ENCODE measurements around the gene DPYSL3. TPM values are rescaled to one million over a fixed set of nuclear protein-coding genes. Genes with fewer than 3 reads are reported as not detected.

The DPYSL3 gene
- total RNA-seq, 1 donor from 2014 or later: 414 TPM

GRCh38 chr5:147451193-147451592 is 58.7 kb downstream of the DPYSL3 start:
- peak; percentile 39 for DNase-seq (ENCODE audit: low spot score)
- no peak overlapping the region for H3K27ac Mint-ChIP-seq
- no peak overlapping the region for H3K9ac ChIP-seq
- H3K4me3 Mint-ChIP-seq: peak overlapping the region; percentile 97
- H3K79me2 ChIP-seq (ENCODE audit: low read depth): peaks cover 99% of the 10 kb centered on the region
- H3K27ac ChIP-seq: peak overlapping the region; percentile 4
- H3K4me2 ChIP-seq: peak overlapping the region; percentile 89
- H3K9me3 Mint-ChIP-seq: no peaks in the 10 kb centered on the region
- H3K9me3 ChIP-seq (ENCODE audit: low read depth): no peaks in the 10 kb centered on the region
- TF ChIP-seq EZH2phosphoT487 (IDR thresholded peaks at IDR 0.05) (no peak), EZH2 (IDR thresholded peaks at IDR 0.05) (no peak), CTCF (IDR thresholded peaks at IDR 0.05) (no peak)
- peak overlapping the region; percentile 97 for H3K4me3 ChIP-seq
- peaks cover 73% of the 10 kb centered on the region for H3F3A ChIP-seq (ENCODE audit: low read depth)
- no peaks in the 10 kb centered on the region for H3K36me3 ChIP-seq
- no peak overlapping the region for H2AFZ ChIP-seq (replicated peaks)
- H3K36me3 Mint-ChIP-seq: peaks cover 13% of the 10 kb centered on the region
- H3K27me3 ChIP-seq: no peaks in the 10 kb centered on the region
- H4K20me1 ChIP-seq (ENCODE audit: low read depth): peaks cover 69% of the 10 kb centered on the region
- H3K27me3 Mint-ChIP-seq (ENCODE audit: insufficient read depth, low read depth): peaks cover 11% of the 10 kb centered on the region
- H3K4me1 ChIP-seq: peaks cover 72% of the 10 kb centered on the region
- peaks cover 59% of the 10 kb centered on the region for H3K4me1 Mint-ChIP-seq

- Histone ChIP-seq H3K4me2 (peak overlapping the region; percentile 89), H2AFZ (replicated peaks) (no peak overlapping the region), H3K4me1 (peaks cover 72% of the 10 kb centered on the region), H3K27me3 (no peaks in the 10 kb centered on the region), H3K27ac (peak overlapping the region; percentile 4), H4K20me1 (ENCODE audit: low read depth) (peaks cover 75% of the 10 kb centered on the region), H3F3A (ENCODE audit: low read depth) (peaks cover 73% of the 10 kb centered on the region), H3K9ac (no peak overlapping the region), H3K9me3 (ENCODE audit: low read depth) (no peaks in the 10 kb centered on the region), H3K4me3 (peak overlapping the region; percentile 97), H3K36me3 (peaks cover 1% of the 10 kb centered on the region), H3K79me2 (ENCODE audit: low read depth) (peaks cover 99% of the 10 kb centered on the region)
- Mint-ChIP-seq H3K4me3 (peak overlapping the region; percentile 31), H3K27me3 (ENCODE audit: insufficient read depth, low read depth) (peaks cover 11% of the 10 kb centered on the region), H3K9me3 (no peaks in the 10 kb centered on the region), H3K36me3 (peaks cover 17% of the 10 kb centered on the region), H3K27ac (peak overlapping the region; percentile 2), H3K4me1 (peaks cover 58% of the 10 kb centered on the region)
- peak; percentile 46 for DNase-seq (ENCODE audit: low spot score)
- TF ChIP-seq CTCF (IDR thresholded peaks at IDR 0.05): peak; percentile 55
- TF ChIP-seq EZH2phosphoT487 (IDR thresholded peaks at IDR 0.05): no peak
- no peak for TF ChIP-seq EZH2 (IDR thresholded peaks at IDR 0.05)
Measured at GRCh38 chr5:147450606-147451005, 59.3 kb downstream of the DPYSL3 start.

GRCh38 chr5:147448766-147449165 is 61.1 kb downstream of the DPYSL3 start:
- Mint-ChIP-seq H3K27me3 (ENCODE audit: insufficient read depth, low read depth) (peaks cover 8% of the 10 kb centered on the region), H3K4me3 (no peak overlapping the region), H3K9me3 (no peaks in the 10 kb centered on the region), H3K36me3 (peaks cover 23% of the 10 kb centered on the region), H3K27ac (no peak overlapping the region), H3K4me1 (peaks cover 47% of the 10 kb centered on the region)
- Histone ChIP-seq H3K4me3 (peak overlapping the region; percentile 97), H3K36me3 (peaks cover 4% of the 10 kb centered on the region), H3F3A (ENCODE audit: low read depth) (peaks cover 58% of the 10 kb centered on the region), H3K4me2 (peak overlapping the region; percentile 89), H3K4me1 (peaks cover 72% of the 10 kb centered on the region), H3K27me3 (no peaks in the 10 kb centered on the region), H4K20me1 (ENCODE audit: low read depth) (peaks cover 94% of the 10 kb centered on the region), H3K9ac (no peak overlapping the region), H2AFZ (replicated peaks) (no peak overlapping the region), H3K9me3 (ENCODE audit: low read depth) (no peaks in the 10 kb centered on the region), H3K79me2 (ENCODE audit: low read depth) (peaks cover 100% of the 10 kb centered on the region), H3K27ac (peak overlapping the region; percentile 30)
- no peak for DNase-seq (ENCODE audit: low spot score)
- TF ChIP-seq CTCF (IDR thresholded peaks at IDR 0.05): no peak
- no peak for TF ChIP-seq EZH2 (IDR thresholded peaks at IDR 0.05)
- no peak for TF ChIP-seq EZH2phosphoT487 (IDR thresholded peaks at IDR 0.05)

All from neural progenitor cell (in vitro differentiated cells).